ENCODE results near the gene PSMB7.

PSMB7 gene

DNA sequence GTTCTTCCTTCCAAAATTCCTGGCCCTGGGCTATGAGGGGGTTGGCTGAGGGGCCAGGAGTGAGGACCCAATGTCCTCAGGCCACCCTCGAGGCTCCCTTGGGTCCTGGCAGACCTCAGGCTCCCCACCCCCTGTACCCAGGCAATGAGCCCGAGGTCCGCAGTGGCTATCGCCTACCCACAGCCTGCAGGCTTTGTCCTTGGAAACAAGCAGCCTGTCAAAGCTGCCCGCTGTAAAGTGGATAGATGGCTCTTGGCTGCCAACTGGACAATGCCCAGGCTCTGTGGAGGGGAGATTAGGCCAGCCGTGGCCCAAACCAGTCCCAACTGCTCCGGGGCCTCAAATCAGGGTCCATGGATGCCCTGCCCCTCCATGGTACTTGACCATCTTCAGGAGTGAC, 32.8 kb upstream of the PSMB7 start:
- no peak overlapping the region for H3K27ac ChIP-seq
- no peak for DNase-seq (ENCODE audit: low spot score)
- ChIA-PET POLR2A (ENCODE audit: low non-redundant PET) (interaction anchor here (0.6 kb wide), 1 partner anchor 35 kb away, joined by 7 read pairs; no protein-coding TSS in a partner anchor), CTCF (interaction anchor here (0.6 to 0.9 kb wide), 3 partner anchors 12 to 39 kb away, joined by 3 read pairs; no protein-coding TSS in a partner anchor)
- TF ChIP-seq, protein P1, sequence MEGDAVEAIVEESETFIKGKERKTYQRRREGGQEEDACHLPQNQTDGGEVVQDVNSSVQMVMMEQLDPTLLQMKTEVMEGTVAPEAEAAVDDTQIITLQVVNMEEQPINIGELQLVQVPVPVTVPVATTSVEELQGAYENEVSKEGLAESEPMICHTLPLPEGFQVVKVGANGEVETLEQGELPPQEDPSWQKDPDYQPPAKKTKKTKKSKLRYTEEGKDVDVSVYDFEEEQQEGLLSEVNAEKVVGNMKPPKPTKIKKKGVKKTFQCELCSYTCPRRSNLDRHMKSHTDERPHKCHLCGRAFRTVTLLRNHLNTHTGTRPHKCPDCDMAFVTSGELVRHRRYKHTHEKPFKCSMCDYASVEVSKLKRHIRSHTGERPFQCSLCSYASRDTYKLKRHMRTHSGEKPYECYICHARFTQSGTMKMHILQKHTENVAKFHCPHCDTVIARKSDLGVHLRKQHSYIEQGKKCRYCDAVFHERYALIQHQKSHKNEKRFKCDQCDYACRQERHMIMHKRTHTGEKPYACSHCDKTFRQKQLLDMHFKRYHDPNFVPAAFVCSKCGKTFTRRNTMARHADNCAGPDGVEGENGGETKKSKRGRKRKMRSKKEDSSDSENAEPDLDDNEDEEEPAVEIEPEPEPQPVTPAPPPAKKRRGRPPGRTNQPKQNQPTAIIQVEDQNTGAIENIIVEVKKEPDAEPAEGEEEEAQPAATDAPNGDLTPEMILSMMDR (conservative IDR thresholded peaks at IDR 0.05; ENCODE audit: low read depth) = no peak

DNA sequence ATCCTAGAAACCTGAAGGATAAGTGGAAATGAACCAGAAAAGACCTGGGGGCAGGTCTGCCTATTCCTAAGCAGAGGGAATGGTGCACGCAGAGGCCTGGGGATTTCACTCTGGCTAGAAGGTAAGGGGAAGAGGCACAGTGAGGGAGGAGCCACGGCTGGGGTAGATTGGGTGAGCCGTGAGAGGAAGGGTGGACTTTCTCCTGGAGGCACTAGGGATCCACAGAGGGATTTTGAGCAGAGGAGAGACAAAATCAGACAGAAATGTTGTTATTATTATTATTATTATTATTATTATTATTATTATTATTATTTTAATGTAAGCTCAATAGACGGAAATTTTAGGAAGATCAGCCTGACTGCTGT, 32.0 kb upstream of the PSMB7 start:
- ChIA-PET CTCF (interaction anchor here (0.6 to 0.9 kb wide), 4 partner anchors 11 to 60 kb away, joined by 3 read pairs; partner anchors contain the start of gene NR5A1), POLR2A (ENCODE audit: low non-redundant PET) (no interaction called here)
- DNase-seq (ENCODE audit: low spot score) = no peak
- H3K27ac ChIP-seq = no peak overlapping the region; the same call in 1 of the 2 replicates
- TF ChIP-seq, protein P1 (conservative IDR thresholded peaks at IDR 0.05; ENCODE audit: low read depth) = no peak

DNA sequence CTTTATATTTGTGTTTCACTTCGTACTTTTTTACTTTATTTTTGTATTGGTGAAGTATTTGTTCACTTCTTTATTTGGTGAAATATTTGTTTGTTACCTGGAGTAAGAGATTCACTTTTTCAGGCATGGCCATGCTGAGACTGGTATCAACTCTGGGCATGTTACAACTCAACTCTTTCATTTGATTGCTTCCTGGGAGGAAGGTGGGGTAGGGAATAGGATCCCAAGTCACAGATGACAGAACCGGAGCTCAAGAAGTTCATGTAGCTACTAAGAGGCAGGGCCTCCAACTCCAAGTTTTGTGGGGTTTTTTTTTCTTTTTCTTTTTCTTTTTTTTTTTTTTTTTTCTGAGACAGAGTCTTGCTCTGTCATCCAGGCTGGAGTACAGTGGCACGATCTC, 28.9 kb upstream of the PSMB7 start:
- peak overlapping the region; percentile 70 for H3K27ac ChIP-seq
- ChIA-PET CTCF (interaction anchor here (0.5 to 1.0 kb wide), 6 partner anchors 10 to 232 kb away, joined by 4 to 8 read pairs (median 4); no protein-coding TSS in a partner anchor), POLR2A (ENCODE audit: low non-redundant PET) (interaction anchor here (0.6 to 0.9 kb wide), 2 partner anchors 51 to 280 kb away, joined by 3 to 4 read pairs; no protein-coding TSS in a partner anchor)
- TF ChIP-seq, protein P1 (conservative IDR thresholded peaks at IDR 0.05; ENCODE audit: low read depth) = no peak
- DNase-seq (ENCODE audit: low spot score) = peak; percentile 86

DNA sequence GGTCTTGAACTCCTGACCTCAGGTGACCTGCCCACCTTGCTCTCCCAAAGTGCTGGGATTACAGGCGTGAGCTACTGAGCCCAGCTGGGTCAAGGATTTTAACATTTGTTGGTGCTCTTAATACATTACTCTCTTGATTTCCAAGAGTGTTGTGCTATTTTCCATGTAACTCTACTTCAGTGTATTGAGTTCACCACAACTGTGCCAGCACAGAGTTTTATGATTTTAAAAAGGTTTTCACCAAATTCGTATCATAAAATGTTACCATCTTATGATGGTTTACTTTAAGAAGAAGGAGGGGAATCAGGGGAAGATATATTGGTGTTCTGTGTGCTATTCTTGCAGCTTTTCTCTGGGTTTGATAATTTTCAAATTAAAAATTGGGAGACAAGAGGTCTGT, 28.4 kb upstream of the PSMB7 start:
- TF ChIP-seq, protein P1 (conservative IDR thresholded peaks at IDR 0.05; ENCODE audit: low read depth) = no peak
- CTCF ChIA-PET = interaction anchor here (0.6 to 1.0 kb wide), 3 partner anchors 24 to 178 kb away, joined by 4 to 8 read pairs (median 7); no protein-coding TSS in a partner anchor
- POLR2A ChIA-PET (ENCODE audit: low non-redundant PET) = interaction anchor here (0.6 kb wide), 1 partner anchor 280 kb away, joined by 4 read pairs; no protein-coding TSS in a partner anchor

DNA sequence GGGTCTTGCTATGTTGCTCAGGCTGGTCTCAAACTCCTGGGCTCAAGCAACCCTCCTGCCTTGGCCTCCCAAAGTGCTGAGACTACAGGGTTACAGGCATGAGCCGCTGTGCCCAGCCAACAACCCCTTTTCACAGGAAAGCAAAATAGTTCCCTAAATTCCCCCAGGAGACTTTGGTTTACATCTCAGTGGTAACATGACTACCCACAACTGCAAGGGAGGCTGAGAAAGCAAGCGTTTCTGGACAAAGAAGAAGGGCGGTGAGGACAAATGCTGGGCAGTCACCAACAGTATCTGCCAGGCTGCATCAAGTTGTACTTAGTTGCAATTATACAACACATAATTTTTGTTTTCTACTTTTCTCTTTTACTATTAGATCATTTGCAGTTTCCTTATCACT, 27.6 kb upstream of the PSMB7 start:
- TF ChIP-seq, protein P1 (conservative IDR thresholded peaks at IDR 0.05; ENCODE audit: low read depth) = no peak
- ChIA-PET POLR2A (ENCODE audit: low non-redundant PET) (no interaction called here), CTCF (interaction anchor here (0.9 kb wide), 1 partner anchor 219 kb away, joined by 7 read pairs; no protein-coding TSS in a partner anchor)
- H3K27ac ChIP-seq = no peak overlapping the region
- DNase-seq (ENCODE audit: low spot score) = no peak

More for the DNA sequence above, 28.4 kb upstream of the PSMB7 start:
- peak overlapping the region; percentile 54 for H3K27ac ChIP-seq
- no peak for DNase-seq (ENCODE audit: low spot score)

DNA sequence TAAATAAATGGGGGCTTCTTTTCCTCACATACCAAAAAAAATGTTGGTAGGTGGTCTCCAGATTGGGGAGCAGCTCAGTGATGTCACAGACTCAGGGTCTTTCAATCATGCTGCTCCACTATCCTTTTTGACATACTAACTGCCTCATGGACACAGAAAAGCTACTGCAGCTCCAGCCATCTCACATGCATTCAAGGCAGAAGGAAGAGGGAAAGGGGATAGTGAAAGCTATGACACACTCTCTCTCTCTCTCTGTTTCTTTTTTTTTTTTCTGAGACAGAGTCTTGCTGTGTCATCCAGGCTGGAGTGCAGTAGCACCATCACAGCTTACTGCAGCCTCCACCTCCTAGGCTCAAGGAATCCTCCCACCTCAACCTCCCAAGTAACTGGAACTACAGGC, 27.1 kb upstream of the PSMB7 start:
- TF ChIP-seq, protein P1 (conservative IDR thresholded peaks at IDR 0.05; ENCODE audit: low read depth) = no peak
- CTCF ChIA-PET = interaction anchor here (0.9 kb wide), 1 partner anchor 220 kb away, joined by 7 read pairs; no protein-coding TSS in a partner anchor
- DNase-seq (ENCODE audit: low spot score) = no peak
- H3K27ac ChIP-seq = no peak overlapping the region
- POLR2A ChIA-PET (ENCODE audit: low non-redundant PET) = no interaction called here
